Central memory CD8-positive, alpha-beta T cell (primary cell): ENCODE results near the gene OR8D2.
"Not testable (repeated sequence)": the region's sequence is repeated elsewhere in the genome, so short reads cannot be mapped to it uniquely, and the experiment has no call there.

Experiments
- ATAC-seq: fragments of 150-1000 bp; cut with Tn5 transposase; replicated peaks from 2 replicates; pipeline ENCODE4 v1.10.0; 2022; ENCODE audit warnings: mild to moderate bottlenecking, moderate FRiP score, moderate number of reproducible peaks; ENCODE audit not compliant: poor library complexity, severe bottlenecking; ENCODE audit errors: extremely low read depth
- DNase-seq, 2 donors: peaks; one replicate each; pipeline ENCODE4 v3.0.0; 2021; ENCODE audit warnings: low spot score in 2 of 2
- H3K27ac Mint-ChIP-seq: one replicate; pipeline ENCODE4 v1.8.0; 2022; ENCODE audit warnings: low read depth, mild to moderate bottlenecking, moderate library complexity, mixed read lengths
- H3K27me3 Mint-ChIP-seq: one replicate; pipeline ENCODE4 v1.8.0; 2022; ENCODE audit warnings: mixed read lengths
- H3K36me3 Mint-ChIP-seq: one replicate; pipeline ENCODE4 v1.8.0; 2022; ENCODE audit warnings: mild to moderate bottlenecking, moderate library complexity, mixed read lengths; ENCODE audit not compliant: insufficient read depth
- H3K4me1 Mint-ChIP-seq: one replicate; pipeline ENCODE4 v1.8.0; 2022; ENCODE audit warnings: mixed read lengths
- H3K4me3 Mint-ChIP-seq: one replicate; pipeline ENCODE4 v1.8.0; 2022; ENCODE audit warnings: mild to moderate bottlenecking, moderate library complexity, mixed read lengths
- H3K9me3 Mint-ChIP-seq: one replicate; pipeline ENCODE4 v1.8.0; 2022; ENCODE audit warnings: mixed read lengths

Gene OR8D2

DNA sequence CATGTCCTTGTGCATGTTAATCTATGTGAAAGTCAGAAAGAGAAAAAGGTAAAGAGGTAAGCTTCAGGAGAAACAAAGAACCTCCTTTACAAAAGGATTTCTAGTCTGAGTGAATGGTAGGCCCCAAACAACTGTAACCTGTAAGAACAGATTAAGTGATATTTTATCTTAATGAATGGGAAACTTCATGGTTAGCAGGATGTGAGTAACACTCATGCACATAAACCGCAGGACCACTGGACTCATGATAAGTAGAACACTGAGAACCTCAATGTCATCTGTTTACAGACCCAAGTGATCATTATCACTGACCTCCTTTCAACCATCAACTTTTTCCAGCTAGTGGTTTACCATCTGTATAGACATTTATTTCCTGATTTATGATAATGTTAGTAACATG is 43.9 kb downstream of the OR8D2 start:
- DNase-seq: no peak

DNA sequence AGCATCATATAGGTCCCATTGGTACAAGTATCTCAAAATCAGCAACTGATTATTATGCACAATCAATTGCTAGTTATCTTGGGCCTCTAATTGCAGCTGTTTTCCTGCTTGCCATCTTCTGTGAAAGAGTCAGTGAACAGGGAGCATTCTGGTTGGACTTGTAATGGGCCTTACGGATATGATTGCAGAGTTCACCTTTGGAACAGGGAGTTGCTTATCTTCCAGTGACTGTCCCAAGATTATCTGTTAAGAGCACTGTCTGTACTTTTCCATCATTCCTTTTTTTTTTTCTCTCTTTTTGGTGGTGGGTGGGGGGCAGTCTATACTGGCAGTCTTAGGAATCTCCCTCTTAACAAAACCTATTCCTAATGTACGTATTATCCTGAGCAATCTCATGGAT is 46.0 kb downstream of the OR8D2 start:
- DNase-seq: no peak
- H3K4me1 Mint-ChIP-seq: no peaks in the 10 kb centered on the region
- ATAC-seq: no peak
- H3K4me3 Mint-ChIP-seq: no peak overlapping the region
- peaks cover 5% of the 10 kb centered on the region for H3K9me3 Mint-ChIP-seq
- H3K36me3 Mint-ChIP-seq: no peaks in the 10 kb centered on the region
- H3K27ac Mint-ChIP-seq: no peak overlapping the region
- no peaks in the 10 kb centered on the region for H3K27me3 Mint-ChIP-seq

More for the DNA sequence above, 43.9 kb downstream of the OR8D2 start:
- no peak overlapping the region for H3K27ac Mint-ChIP-seq
- H3K4me3 Mint-ChIP-seq: no peak overlapping the region
- peaks cover 18% of the 10 kb centered on the region for H3K9me3 Mint-ChIP-seq
- no peaks in the 10 kb centered on the region for H3K36me3 Mint-ChIP-seq
- H3K27me3 Mint-ChIP-seq: no peaks in the 10 kb centered on the region
- no peaks in the 10 kb centered on the region for H3K4me1 Mint-ChIP-seq
- no peak for ATAC-seq

DNA sequence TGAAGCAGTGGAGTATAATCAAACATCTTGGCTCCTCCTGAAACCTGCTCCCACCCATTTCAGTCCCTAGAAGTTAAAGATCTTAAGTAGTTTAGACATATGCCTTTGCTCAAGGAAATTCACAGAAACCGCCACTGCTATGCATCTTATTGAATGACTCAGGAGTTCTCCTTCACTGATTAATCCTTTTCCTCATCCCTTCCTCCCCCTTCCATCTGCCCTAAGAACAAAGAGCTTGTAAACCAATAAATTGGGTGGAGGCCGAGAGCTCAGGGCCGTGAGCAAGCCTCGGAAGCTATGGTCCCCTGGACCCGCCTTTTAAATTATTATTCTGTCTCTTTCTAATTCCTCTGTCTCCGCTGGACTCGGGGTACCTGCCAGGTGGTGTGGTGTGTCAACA is 49.1 kb downstream of the OR8D2 start:
- not testable (repeated sequence) for H3K9me3 Mint-ChIP-seq, H3K4me1 Mint-ChIP-seq, H3K27ac Mint-ChIP-seq, H3K27me3 Mint-ChIP-seq, H3K36me3 Mint-ChIP-seq, ATAC-seq, DNase-seq, H3K4me3 Mint-ChIP-seq
